DND-41 (cell line): ENCODE results near the gene TAF8.
"Not testable (repeated sequence)": the region's sequence is repeated elsewhere in the genome, so short reads cannot be mapped to it uniquely, and the experiment has no call there.

ENCODE experiments used
- ATAC-seq: fragments of 200-7000 bp; cut with Tn5 transposase; 3 replicates; pipeline ENCODE4 v1.9.1; 2021; ENCODE audit warnings: low read depth; ENCODE audit not compliant: insufficient read depth
- DNase-seq: peaks from one replicate; pipeline ENCODE4 v3.0.0-alpha.2; 2020
- H2AFZ ChIP-seq: 2 replicates; pipeline ENCODE4 v1.6.0; 2012; ENCODE audit warnings: low read depth, low read length
- H3K27ac ChIP-seq: 2 replicates; pipeline ENCODE4 v1.5.1; 2012; ENCODE audit warnings: low read length, inconsistent platforms
- H3K27me3 ChIP-seq: fragments of 200-600 bp; sonication (generic); 2 replicates; pipeline ENCODE4 v1.6.0; 2012; ENCODE audit warnings: low read length, mild to moderate bottlenecking, inconsistent platforms; ENCODE audit not compliant: insufficient read depth, poor library complexity
- H3K36me3 ChIP-seq: 2 replicates; pipeline ENCODE4 v1.5.1; 2012; ENCODE audit warnings: low read length, inconsistent platforms; ENCODE audit not compliant: insufficient read depth
- H3K4me1 ChIP-seq: 2 replicates; pipeline ENCODE4 v1.5.1; 2012; ENCODE audit warnings: mild to moderate bottlenecking, low read length; ENCODE audit not compliant: insufficient read depth
- H3K4me2 ChIP-seq: 2 replicates; pipeline ENCODE4 v1.6.0; 2012; ENCODE audit warnings: mild to moderate bottlenecking, moderate library complexity, low read length, inconsistent platforms; ENCODE audit not compliant: insufficient read depth
- H3K4me3 ChIP-seq, 2 experiments: fragments of 200-600 bp in 1 of 2; shearing (Covaris generic) in 1 of 2; 2 replicates each; pipeline ENCODE4 v1.5.1; 2012 to 2016; ENCODE audit warnings: inconsistent platforms in 2 of 2, low read length in 2 of 2, mild to moderate bottlenecking in 2 of 2, low read depth in 1 of 2, moderate library complexity in 1 of 2
- H3K79me2 ChIP-seq: 2 replicates; pipeline ENCODE4 v1.6.0; 2012; ENCODE audit warnings: low read length, inconsistent platforms; ENCODE audit not compliant: insufficient read depth
- H3K9ac ChIP-seq: 2 replicates; pipeline ENCODE4 v1.6.0; 2012; ENCODE audit warnings: low read depth, mild to moderate bottlenecking, inconsistent platforms, low read length, moderate library complexity
- H3K9me3 ChIP-seq: 2 replicates; pipeline ENCODE4 v1.5.1; 2012; ENCODE audit warnings: low read length, moderate library complexity, mild to moderate bottlenecking, inconsistent platforms; ENCODE audit not compliant: insufficient read depth, severe bottlenecking
- H4K20me1 ChIP-seq: 2 replicates; pipeline ENCODE4 v1.6.0; 2012; ENCODE audit warnings: low read length; ENCODE audit not compliant: insufficient read depth
- CTCF ChIP-seq: IDR thresholded peaks from 2 replicates; pipeline ENCODE4 v1.5.1; 2012; ENCODE audit warnings: borderline replicate concordance, low read length, moderate library complexity, mild to moderate bottlenecking; ENCODE audit not compliant: poor library complexity, severe bottlenecking; ENCODE audit errors: extremely low read depth
- EZH2 ChIP-seq: IDR thresholded peaks from 3 replicates; pipeline ENCODE4 v1.6.1; 2012; ENCODE audit warnings: borderline replicate concordance, low read depth, mild to moderate bottlenecking, moderate library complexity, low read length, inconsistent platforms; ENCODE audit not compliant: severe bottlenecking

TAF8 gene

GRCh38 chr6:42030585-42031506 lies 19.5 kb upstream of the TAF8 start:
- peaks cover 57% of the 10 kb centered on the region for H3K4me1 ChIP-seq

GRCh38 chr6:42032366-42032765 lies 18.0 kb upstream of the TAF8 start:
- no peak overlapping the region for H3K4me2 ChIP-seq
- no peak for DNase-seq
- H3K4me3 ChIP-seq: no peak overlapping the region
- no peak for ATAC-seq
- no peaks in the 10 kb centered on the region for H3K9me3 ChIP-seq
- H4K20me1 ChIP-seq: no peaks in the 10 kb centered on the region
- H3K9ac ChIP-seq: peak overlapping the region; percentile 15
- H3K27me3 ChIP-seq: no peaks in the 10 kb centered on the region
- peaks cover 54% of the 10 kb centered on the region for H3K4me1 ChIP-seq
- H3K36me3 ChIP-seq: peaks cover 27% of the 10 kb centered on the region
- TF ChIP-seq EZH2 (no peak), CTCF (no peak)
- peaks cover 87% of the 10 kb centered on the region for H3K79me2 ChIP-seq
- no peak overlapping the region for H2AFZ ChIP-seq
- H3K27ac ChIP-seq: peak overlapping the region; percentile 93

More at GRCh38 chr6:42030585-42031506, 19.5 kb upstream of the TAF8 start:
- Histone ChIP-seq H4K20me1 (no peaks in the 10 kb centered on the region), H3K4me2 (no peak overlapping the region), H3K36me3 (peaks cover 36% of the 10 kb centered on the region), H3K9me3 (no peaks in the 10 kb centered on the region), H3K27ac (peak overlapping the region; percentile 93), H3K9ac (peak overlapping the region; percentile 44), H2AFZ (no peak overlapping the region), H3K27me3 (no peaks in the 10 kb centered on the region), H3K79me2 (peaks cover 85% of the 10 kb centered on the region), H3K4me3 (no peak overlapping the region)
- no peak for TF ChIP-seq EZH2
- TF ChIP-seq CTCF: no peak
- DNase-seq: peak; percentile 52
- peak; percentile 66 for ATAC-seq

- not testable (repeated sequence) for H3K4me3 ChIP-seq, ATAC-seq, H3K36me3 ChIP-seq, H2AFZ ChIP-seq, H3K27me3 ChIP-seq, DNase-seq, H3K9me3 ChIP-seq, H4K20me1 ChIP-seq
- Histone ChIP-seq H3K9ac (peak overlapping the region; percentile 70), H3K4me2 (peak overlapping the region; percentile 61; the same call in 1 of the 2 replicates), H3K4me1 (peaks cover 67% of the 10 kb centered on the region), H3K79me2 (peaks cover 90% of the 10 kb centered on the region), H3K27ac (peak overlapping the region; percentile 98)
Measured at GRCh38 chr6:42037669-42038068, 12.7 kb upstream of the TAF8 start.

- H3K4me1 ChIP-seq: peaks cover 67% of the 10 kb centered on the region
- ATAC-seq: no peak
- H2AFZ ChIP-seq: no peak overlapping the region
- no peaks in the 10 kb centered on the region for H4K20me1 ChIP-seq
- no peaks in the 10 kb centered on the region for H3K27me3 ChIP-seq
- peaks cover 90% of the 10 kb centered on the region for H3K79me2 ChIP-seq
- TF ChIP-seq CTCF (no peak), EZH2 (no peak)
- H3K9me3 ChIP-seq: no peaks in the 10 kb centered on the region
- no peak for DNase-seq
- H3K27ac ChIP-seq: peak overlapping the region; percentile 98
- peak overlapping the region; percentile 61 for H3K4me2 ChIP-seq
- peak overlapping the region; percentile 70 for H3K9ac ChIP-seq
- H3K36me3 ChIP-seq: peaks cover 7% of the 10 kb centered on the region; the same call in 1 of the 2 replicates
- H3K4me3 ChIP-seq: peak overlapping the region in 1 of 2 experiments; percentile 31; a peak in 1 of 4 replicates
Measured at GRCh38 chr6:42038163-42038562, 12.2 kb upstream of the TAF8 start.
